Measurements from ENCODE around the gene METAP1D.

DNA sequence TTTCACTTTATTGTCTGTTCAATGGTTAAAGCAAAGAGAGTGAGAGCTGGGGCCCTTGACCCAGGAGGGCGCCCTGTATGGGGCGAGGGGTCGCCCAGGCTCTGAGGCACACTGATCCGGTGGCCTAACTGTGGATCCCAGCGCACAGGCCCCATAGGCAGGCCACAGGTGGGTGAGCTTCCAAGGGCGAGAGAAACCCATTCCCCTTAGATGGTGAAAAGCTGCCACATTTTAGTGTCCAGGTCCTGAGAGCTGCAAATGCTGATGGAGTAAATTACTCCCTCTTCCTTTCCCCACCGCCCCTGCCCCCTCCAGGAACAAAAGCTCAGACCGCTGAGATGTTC is 108.8 kb downstream of the METAP1D start:
- no peak for TF ChIP-seq EZH2phosphoT487 (conservative IDR thresholded peaks at IDR 0.05; ENCODE audit: low read length)
- TF ChIP-seq, protein P1, sequence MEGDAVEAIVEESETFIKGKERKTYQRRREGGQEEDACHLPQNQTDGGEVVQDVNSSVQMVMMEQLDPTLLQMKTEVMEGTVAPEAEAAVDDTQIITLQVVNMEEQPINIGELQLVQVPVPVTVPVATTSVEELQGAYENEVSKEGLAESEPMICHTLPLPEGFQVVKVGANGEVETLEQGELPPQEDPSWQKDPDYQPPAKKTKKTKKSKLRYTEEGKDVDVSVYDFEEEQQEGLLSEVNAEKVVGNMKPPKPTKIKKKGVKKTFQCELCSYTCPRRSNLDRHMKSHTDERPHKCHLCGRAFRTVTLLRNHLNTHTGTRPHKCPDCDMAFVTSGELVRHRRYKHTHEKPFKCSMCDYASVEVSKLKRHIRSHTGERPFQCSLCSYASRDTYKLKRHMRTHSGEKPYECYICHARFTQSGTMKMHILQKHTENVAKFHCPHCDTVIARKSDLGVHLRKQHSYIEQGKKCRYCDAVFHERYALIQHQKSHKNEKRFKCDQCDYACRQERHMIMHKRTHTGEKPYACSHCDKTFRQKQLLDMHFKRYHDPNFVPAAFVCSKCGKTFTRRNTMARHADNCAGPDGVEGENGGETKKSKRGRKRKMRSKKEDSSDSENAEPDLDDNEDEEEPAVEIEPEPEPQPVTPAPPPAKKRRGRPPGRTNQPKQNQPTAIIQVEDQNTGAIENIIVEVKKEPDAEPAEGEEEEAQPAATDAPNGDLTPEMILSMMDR (IDR thresholded peaks at IDR 0.05; ENCODE audit: insufficient read depth, low read length, poor library complexity, severe bottlenecking): no peak
